GM13977 (cell line): Measurements from ENCODE around the gene MFAP2.

Source experiments
- DNase-seq: peaks from one replicate; pipeline ENCODE4 v3.0.0; 2012; ENCODE audit warnings: low spot score
- in situ Hi-C: fragments of 300-500 bp; cut with MboI; formaldehyde crosslinking; loops from one replicate; pipeline ENCODE4 v1.12.0; 2022; ENCODE audit warnings: low sequenced_read_pairs, low pct_unique_long_range_greater_than_20kb, mixed read lengths, inconsistent platforms; ENCODE audit not compliant: unreplicated experiment
- TF ChIP-seq, protein P1 (sequence below): IDR thresholded peaks from 2 replicates; pipeline ENCODE4 v1.5.1; 2012; ENCODE audit warnings: mild to moderate bottlenecking, control low read depth; ENCODE audit not compliant: insufficient read depth; ENCODE audit errors: extremely low read depth, missing control alignments

The MFAP2 gene, protein sequence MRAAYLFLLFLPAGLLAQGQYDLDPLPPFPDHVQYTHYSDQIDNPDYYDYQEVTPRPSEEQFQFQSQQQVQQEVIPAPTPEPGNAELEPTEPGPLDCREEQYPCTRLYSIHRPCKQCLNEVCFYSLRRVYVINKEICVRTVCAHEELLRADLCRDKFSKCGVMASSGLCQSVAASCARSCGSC

DNA sequence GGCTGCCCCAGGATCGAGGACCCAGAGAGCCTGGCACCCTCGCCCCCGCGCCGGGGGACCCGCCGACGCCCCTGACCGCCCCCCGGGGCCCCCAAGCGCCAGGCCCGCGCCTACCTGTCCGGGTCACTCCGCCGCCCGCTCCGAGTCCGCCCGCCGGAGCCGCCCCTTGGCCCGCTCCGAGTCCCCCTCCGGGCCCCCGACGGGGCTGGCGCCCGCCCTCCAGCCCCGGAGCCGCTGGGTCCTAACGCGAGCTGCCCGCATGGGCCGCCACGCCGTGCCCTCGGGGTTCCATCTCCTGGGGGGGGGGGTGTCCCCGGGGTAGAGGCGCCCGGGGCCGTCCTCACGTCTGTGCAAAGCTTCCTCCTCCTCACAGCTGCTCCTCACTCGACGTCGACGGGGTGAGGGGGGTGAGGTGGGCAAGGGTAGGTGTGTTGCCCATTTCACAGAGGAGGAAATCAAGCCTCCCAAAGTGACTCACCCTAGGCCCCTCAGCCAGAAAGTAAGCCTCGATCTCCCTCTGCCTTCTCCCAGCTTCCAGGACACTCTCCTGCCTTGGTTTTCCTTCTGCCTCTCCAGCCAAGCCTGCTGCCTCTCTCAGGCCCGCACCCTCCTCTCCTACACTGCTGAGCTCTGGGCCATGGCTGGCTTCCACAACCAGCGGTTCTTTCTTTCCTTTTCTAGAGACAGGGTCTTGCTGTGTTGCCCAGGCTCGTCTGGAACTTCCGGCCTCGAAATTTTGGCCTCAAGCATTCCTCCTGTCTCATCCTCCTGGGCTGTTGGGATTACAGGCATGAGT lies at the start of gene MFAP2:
MFAP2 (minus strand) TSS at position 148 of the 796 bp plus-strand sequence. CDS start 2,347 bp downstream, outside the sequence.
- in situ Hi-C loops, result no loop called here
- TF ChIP-seq, protein P1, sequence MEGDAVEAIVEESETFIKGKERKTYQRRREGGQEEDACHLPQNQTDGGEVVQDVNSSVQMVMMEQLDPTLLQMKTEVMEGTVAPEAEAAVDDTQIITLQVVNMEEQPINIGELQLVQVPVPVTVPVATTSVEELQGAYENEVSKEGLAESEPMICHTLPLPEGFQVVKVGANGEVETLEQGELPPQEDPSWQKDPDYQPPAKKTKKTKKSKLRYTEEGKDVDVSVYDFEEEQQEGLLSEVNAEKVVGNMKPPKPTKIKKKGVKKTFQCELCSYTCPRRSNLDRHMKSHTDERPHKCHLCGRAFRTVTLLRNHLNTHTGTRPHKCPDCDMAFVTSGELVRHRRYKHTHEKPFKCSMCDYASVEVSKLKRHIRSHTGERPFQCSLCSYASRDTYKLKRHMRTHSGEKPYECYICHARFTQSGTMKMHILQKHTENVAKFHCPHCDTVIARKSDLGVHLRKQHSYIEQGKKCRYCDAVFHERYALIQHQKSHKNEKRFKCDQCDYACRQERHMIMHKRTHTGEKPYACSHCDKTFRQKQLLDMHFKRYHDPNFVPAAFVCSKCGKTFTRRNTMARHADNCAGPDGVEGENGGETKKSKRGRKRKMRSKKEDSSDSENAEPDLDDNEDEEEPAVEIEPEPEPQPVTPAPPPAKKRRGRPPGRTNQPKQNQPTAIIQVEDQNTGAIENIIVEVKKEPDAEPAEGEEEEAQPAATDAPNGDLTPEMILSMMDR, result no peak
- no peak for DNase-seq

DNA sequence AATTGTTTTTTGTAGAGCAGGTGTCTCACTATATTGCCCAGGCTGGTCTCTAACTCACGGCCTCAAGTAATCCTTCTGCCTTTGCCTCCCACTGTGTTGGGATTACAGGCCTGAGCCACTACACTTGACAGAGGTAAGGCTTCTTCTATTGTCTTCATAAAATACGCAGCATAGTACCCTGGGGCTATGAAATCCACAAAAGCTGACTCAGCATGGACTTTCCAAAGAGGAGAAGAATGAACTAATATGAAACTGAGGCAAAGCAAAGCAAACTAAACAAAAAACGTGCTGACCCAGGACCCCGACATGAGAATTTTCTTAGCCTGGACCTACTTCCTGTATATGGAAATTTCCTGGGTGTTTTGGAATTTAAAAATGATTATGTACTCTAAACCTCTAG lies 49.8 kb upstream of the MFAP2 start:
- TF ChIP-seq, protein P1, result no peak
- DNase-seq, result no peak
- in situ Hi-C loops, result no loop called here

DNA sequence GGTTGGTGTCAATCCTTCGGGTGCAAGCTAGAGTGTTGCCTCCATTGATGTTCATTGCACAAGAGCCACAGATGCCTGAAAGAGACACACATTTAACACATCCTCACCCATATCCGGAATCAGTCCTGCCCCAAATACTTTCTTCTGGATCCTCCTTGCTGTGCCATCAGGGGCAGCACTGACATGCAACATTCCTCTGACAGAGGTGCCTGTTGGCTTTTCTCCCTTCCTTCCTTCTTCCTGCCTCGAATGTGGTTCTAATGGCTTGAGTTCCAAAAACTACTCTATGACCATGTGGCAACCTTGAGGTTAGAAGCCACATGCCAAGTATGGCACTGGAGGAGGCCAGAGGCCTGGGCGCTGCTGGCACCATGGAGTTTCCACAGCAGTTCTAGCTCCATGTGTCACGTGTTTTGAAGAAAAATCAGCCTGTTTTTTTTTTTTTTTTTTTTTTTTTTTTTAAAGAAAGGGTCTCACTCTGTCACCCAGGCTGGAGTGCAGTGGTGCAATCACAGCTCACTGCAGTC lies 48.3 kb upstream of the MFAP2 start:
- TF ChIP-seq, protein P1, result no peak
- DNase-seq, result no peak
- in situ Hi-C loops, result no loop called here

DNA sequence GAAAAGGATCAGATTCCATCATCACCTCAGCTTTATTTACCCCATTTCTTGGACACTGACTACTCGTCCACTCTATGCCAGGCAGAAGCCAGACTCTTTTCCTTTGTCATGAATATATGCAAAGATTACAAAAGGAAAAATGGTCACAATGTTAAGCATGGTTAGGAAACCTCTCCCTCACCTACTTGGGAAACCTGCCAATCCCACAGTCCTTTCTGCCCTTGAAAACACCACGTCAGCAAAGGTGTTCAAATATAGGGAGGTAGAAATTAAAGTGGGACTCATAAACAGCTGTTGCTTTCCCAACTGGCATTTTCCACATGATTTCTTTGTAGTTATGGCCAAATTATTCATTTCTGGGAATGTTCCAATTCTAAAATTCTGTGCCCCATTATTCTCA lies 47.5 kb upstream of the MFAP2 start:
- TF ChIP-seq, protein P1, result no peak
- in situ Hi-C loops, result no loop called here
- DNase-seq, result no peak

DNA sequence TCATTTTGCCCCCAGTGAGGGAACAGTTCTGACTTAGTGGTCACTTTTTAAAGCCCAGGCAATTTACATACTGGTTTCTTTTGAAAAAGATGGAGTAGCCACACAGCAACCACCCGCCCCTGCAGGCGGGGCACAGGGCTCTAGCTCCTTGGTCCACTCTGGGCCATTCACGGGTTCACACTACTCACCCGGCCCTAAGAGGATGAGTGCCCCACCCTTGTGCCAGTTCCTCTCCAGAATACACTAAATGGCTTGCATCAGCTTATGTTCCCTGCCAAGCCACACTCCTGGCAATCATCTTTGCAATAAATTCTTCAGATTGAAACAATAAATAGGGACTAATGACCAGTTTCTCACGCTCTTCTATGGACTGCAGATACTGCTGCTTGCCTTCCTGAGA lies 47.0 kb upstream of the MFAP2 start:
- DNase-seq, result no peak
- in situ Hi-C loops, result no loop called here
- TF ChIP-seq, protein P1, result no peak

DNA sequence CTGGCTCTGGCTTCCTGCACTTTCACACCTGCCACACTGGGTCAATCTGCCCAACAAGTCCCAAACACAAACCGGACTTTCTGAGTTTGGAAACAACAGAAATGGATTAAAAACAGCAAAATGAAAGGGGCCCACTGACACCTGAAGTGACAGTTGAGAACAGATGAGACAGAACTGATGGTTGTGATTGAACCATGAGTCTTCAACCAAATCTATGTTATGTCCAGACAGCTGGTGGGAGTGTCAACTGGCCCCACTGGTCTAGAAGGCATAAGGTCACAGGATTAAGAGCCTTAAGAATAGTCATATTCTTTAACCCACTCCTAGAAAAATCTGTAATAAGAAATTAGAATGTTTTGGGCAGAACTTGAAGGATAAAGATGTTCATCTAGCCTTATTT lies 44.3 kb upstream of the MFAP2 start:
- no peak for DNase-seq
- TF ChIP-seq, protein P1, result no peak
- in situ Hi-C loops, result no loop called here
